ENCODE data around the gene SLC25A21.

The SLC25A21 gene

GRCh38 chr14:36647417-36647823, 525.0 kb downstream of the SLC25A21 start:
- no peak for ATAC-seq

GRCh38 chr14:36646664-36647416, 525.6 kb downstream of the SLC25A21 start:
- no peak for DNase-seq
- ATAC-seq = no peak

More at GRCh38 chr14:36647417-36647823, 525.0 kb downstream of the SLC25A21 start:
- no peak for DNase-seq

- ATAC-seq (no peak), DNase-seq (no peak)
These were observed 538.8 kb downstream of the SLC25A21 start for GRCh38 chr14:36633580-36633979.

Measured in stimulated activated naive CD8-positive, alpha-beta T cell treated with anti-CD3 and anti-CD28 coated beads, Interleukin-15, Interleukin-2, amounts not matched to agents 100 U/mL and 50 U/mL, for 24 hours (primary cell).